Activated CD4-positive, alpha-beta memory T cell treated with anti-CD3 and anti-CD28 coated beads for 36 hours (primary cell): ENCODE data around the gene CDKAL1. TPM values are rescaled to one million over a fixed set of nuclear protein-coding genes. Genes with fewer than 3 reads are reported as not detected.

Experiments
- CTCF ChIA-PET: fragments of 350-600 bp; sonication (Branson Sonifier 250); formaldehyde crosslinking; loops from one replicate; lab custom pipeline; 2021; ENCODE audit warnings: antibody characterized with exemption, inconsistent platforms; lab: Charles Lee
- POLR2A ChIA-PET: fragments of 350-600 bp; sonication (Branson Sonifier 250); formaldehyde crosslinking; loops from one replicate; lab custom pipeline; 2021; ENCODE audit warnings: antibody characterized with exemption; lab: Charles Lee
- DNase-seq: peaks from one replicate; pipeline ENCODE4 v3.0.0-alpha.2; 2020
- H3K27ac Mint-ChIP-seq: one replicate; pipeline ENCODE4 v1.8.0; 2021; ENCODE audit warnings: mixed read lengths
- H3K27me3 Mint-ChIP-seq: one replicate; pipeline ENCODE4 v1.8.0; 2021; ENCODE audit warnings: mixed read lengths
- H3K36me3 Mint-ChIP-seq: one replicate; pipeline ENCODE4 v1.8.0; 2021; ENCODE audit warnings: mixed read lengths
- H3K4me1 Mint-ChIP-seq: one replicate; pipeline ENCODE4 v1.8.0; 2021; ENCODE audit warnings: low read depth, mixed read lengths
- H3K4me3 Mint-ChIP-seq: one replicate; pipeline ENCODE4 v1.8.0; 2021; ENCODE audit warnings: mild to moderate bottlenecking, mixed read lengths
- H3K9me3 Mint-ChIP-seq: one replicate; pipeline ENCODE4 v1.8.0; 2021; ENCODE audit warnings: mixed read lengths
- intact Hi-C: fragments of 100-400 bp; cut with micrococcal nuclease; formaldehyde crosslinking; loops from one replicate; pipeline ENCODE4 v1.15.1; 2023
- total RNA-seq, 2 experiments: library from RNA; stranded (reverse); gene quantifications; one replicate each; pipeline ENCODE4 v1.2.3, GENCODE V29; 2021

Gene CDKAL1
- total RNA-seq, 2 experiments from 2014 or later = 23.1 to 23.2 TPM

GRCh38 chr6:20870493-20870892, 336.2 kb downstream of the CDKAL1 start:
- no peaks in the 10 kb centered on the region for H3K27me3 Mint-ChIP-seq
- intact Hi-C loops = loop anchor here (10.0 kb wide), 1 partner anchor 286 kb away; no protein-coding TSS in a partner anchor
- H3K9me3 Mint-ChIP-seq = no peaks in the 10 kb centered on the region
- no peak overlapping the region for H3K4me3 Mint-ChIP-seq
- no peaks in the 10 kb centered on the region for H3K4me1 Mint-ChIP-seq
- no peak overlapping the region for H3K27ac Mint-ChIP-seq
- ChIA-PET POLR2A (no interaction called here), CTCF (no interaction called here)
- DNase-seq = no peak
- peaks cover 4% of the 10 kb centered on the region for H3K36me3 Mint-ChIP-seq

DNA sequence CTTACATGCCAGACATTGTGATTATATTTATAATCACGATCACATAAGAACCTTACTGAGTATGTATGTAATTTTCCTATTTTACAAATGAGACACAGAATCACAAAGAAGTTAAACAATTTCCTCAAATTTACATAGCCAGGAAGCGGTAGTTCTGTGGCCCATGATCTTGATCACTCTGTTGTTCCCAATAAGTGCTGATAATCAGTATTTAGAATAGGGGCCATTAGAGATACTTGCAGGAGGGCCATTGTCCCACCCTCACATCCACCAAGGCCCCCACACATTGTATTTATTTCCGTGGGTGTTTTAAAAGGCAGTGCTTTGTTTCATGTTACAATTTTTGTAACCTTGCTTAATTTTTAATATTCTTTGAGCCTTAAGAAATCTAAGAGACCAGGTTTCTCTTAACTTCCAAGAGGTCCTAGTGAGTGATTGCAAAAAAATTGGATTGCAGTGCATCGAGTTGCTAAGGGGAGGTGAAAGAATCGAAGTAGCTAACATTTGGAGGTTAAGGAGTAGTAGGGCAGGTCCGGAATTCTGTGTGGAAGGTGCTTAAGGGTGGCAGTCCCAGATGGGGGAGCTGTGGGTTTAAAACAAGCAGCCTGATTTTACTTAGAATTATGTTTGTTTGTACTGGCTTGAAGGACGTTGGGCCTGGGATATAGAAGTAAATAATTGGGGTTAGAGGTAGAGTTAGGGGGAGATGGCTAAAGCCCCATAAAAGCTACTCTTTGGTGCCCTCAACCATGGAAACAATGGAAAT, 339.4 kb downstream of the CDKAL1 start:
- Mint-ChIP-seq H3K4me3 (no peak overlapping the region), H3K27ac (no peak overlapping the region), H3K27me3 (no peaks in the 10 kb centered on the region), H3K9me3 (no peaks in the 10 kb centered on the region), H3K36me3 (peaks cover 7% of the 10 kb centered on the region), H3K4me1 (peaks cover 18% of the 10 kb centered on the region)
- POLR2A ChIA-PET = no interaction called here
- intact Hi-C loops = loop anchor here (10.0 kb wide), 1 partner anchor 289 kb away; no protein-coding TSS in a partner anchor
- CTCF ChIA-PET = no interaction called here
- no peak for DNase-seq

DNA sequence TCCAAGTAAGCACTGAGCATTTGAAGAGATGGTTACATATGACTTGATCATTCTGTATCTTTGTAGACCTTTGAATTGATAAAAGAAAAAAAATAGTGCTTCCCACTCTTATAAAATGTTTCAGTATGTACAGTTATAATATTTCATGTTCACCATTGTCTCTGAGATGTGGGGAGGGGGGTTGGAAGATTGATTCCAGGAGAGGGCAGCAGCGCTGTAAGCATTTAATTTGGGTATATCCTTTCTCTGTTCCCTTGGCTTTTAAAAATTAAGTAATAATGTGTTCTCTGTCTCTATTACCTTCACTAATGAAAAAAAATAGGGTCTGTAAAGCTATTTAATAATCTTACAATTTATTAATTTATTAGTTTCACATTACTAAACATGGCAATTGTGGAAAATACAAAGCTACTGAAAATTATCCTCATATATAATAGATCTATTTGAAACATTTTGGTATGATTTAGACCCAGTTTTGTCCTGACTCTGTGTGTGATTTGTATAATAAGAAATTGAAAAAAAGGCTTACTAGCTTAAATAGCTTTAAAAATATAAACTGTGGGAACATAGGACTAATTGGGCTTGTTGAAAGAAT, 341.2 kb downstream of the CDKAL1 start:
- no peak overlapping the region for H3K27ac Mint-ChIP-seq
- no peaks in the 10 kb centered on the region for H3K27me3 Mint-ChIP-seq
- ChIA-PET POLR2A (no interaction called here), CTCF (interaction anchor here (0.5 to 1.5 kb wide), 4 partner anchors 257 to 713 kb away, joined by 3 to 8 read pairs (median 3); no protein-coding TSS in a partner anchor)
- H3K4me3 Mint-ChIP-seq = no peak overlapping the region
- intact Hi-C loops = loop anchor here (5.0 to 10.0 kb wide), 2 partner anchors 168 to 291 kb away; no protein-coding TSS in a partner anchor
- peak; percentile 11 for DNase-seq
- H3K9me3 Mint-ChIP-seq = peaks cover 3% of the 10 kb centered on the region
- peaks cover 14% of the 10 kb centered on the region for H3K36me3 Mint-ChIP-seq
- peaks cover 18% of the 10 kb centered on the region for H3K4me1 Mint-ChIP-seq

DNA sequence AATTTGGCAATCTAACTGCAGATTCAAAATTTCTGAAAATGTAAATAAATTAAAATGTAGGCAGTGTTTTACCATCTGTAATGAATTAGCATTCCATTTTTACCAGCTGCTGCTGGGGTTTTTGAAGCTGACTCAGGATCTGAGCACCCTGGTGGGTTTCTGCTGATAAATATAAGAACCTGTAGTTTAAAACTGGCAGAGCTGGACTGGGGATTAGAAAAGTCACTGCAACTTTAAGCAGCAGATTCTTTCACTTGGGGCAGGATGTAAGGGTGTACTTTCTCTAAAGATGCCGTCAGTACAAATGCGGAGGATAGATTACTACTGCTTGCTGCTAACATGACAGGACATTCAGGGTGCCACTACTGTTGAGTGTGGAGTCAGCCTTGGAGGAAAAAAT, 341.8 kb downstream of the CDKAL1 start:
- Mint-ChIP-seq H3K27ac (no peak overlapping the region), H3K27me3 (no peaks in the 10 kb centered on the region), H3K4me3 (no peak overlapping the region), H3K9me3 (peaks cover 3% of the 10 kb centered on the region), H3K36me3 (peaks cover 17% of the 10 kb centered on the region), H3K4me1 (peaks cover 18% of the 10 kb centered on the region)
- CTCF ChIA-PET = interaction anchor here (0.5 to 2.1 kb wide), 4 partner anchors 256 to 712 kb away, joined by 3 to 8 read pairs (median 4); no protein-coding TSS in a partner anchor
- intact Hi-C loops = loop anchor here (2.0 to 10.0 kb wide), 4 partner anchors 103 to 315 kb away; no protein-coding TSS in a partner anchor
- no peak for DNase-seq
- POLR2A ChIA-PET = no interaction called here

DNA sequence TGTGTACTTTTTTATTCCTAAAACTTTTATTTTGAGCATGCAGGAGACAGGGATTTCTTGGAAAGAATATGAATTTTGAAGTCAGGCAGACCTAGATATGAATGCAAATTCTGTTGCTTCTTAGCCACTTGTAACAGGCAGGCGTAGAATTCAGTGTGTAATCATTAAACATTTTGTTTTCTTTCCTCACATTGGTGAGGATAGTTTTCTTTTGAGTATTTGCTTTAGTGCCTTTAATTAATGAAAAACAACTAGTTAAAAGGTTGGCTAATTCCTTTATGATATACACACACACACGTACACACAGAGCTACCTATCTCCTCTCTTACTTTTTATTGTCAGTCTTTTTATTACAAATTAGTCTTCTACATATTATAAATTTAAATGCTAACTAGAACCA, 342.3 kb downstream of the CDKAL1 start:
- Mint-ChIP-seq H3K36me3 (peaks cover 16% of the 10 kb centered on the region), H3K27me3 (no peaks in the 10 kb centered on the region), H3K27ac (no peak overlapping the region), H3K4me3 (no peak overlapping the region), H3K9me3 (peaks cover 3% of the 10 kb centered on the region), H3K4me1 (peaks cover 18% of the 10 kb centered on the region)
- ChIA-PET POLR2A (no interaction called here), CTCF (interaction anchor here (0.6 to 2.1 kb wide), 4 partner anchors 44 to 730 kb away, joined by 3 to 8 read pairs (median 4); no protein-coding TSS in a partner anchor)
- no peak for DNase-seq
- intact Hi-C loops = loop anchor here (2.0 to 10.0 kb wide), 4 partner anchors 102 to 314 kb away; no protein-coding TSS in a partner anchor

- peak; percentile 65 for DNase-seq
- Mint-ChIP-seq H3K9me3 (peaks cover 9% of the 10 kb centered on the region), H3K27ac (peak overlapping the region; percentile 65), H3K36me3 (peaks cover 22% of the 10 kb centered on the region), H3K4me3 (no peak overlapping the region), H3K27me3 (no peaks in the 10 kb centered on the region), H3K4me1 (peaks cover 18% of the 10 kb centered on the region)
- intact Hi-C loops = loop anchor here (1.0 to 10.0 kb wide), 8 partner anchors 43 to 712 kb away; no protein-coding TSS in a partner anchor
- CTCF ChIA-PET = interaction anchor here (0.6 to 2.1 kb wide), 4 partner anchors 43 to 729 kb away, joined by 3 to 8 read pairs (median 4); no protein-coding TSS in a partner anchor
- POLR2A ChIA-PET = interaction anchor here (0.7 to 1.8 kb wide), 2 partner anchors 21 to 43 kb away, joined by 3 to 12 read pairs; no protein-coding TSS in a partner anchor
Observed at GRCh38 chr6:20877008-20877937, 343.0 kb downstream of the CDKAL1 start.

DNA sequence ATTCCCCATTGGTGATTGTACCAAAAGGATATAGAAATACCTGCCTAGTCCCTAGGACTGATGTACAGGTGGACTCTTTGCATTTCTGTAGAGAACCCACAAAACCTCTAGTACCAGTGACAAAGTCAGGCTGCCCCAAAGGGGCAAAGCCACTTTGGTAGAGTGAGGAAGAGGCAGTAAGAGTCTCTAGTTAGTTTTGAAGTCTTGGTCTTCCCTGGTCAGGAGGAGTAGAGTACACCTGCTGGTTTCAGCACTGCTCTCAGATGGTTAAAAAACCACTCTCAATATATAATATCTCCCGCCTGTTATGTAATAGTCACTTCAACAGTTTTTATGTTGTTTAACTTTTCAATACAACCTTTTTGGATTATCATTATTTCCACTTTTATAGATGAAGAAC, 344.9 kb downstream of the CDKAL1 start:
- Mint-ChIP-seq H3K36me3 (peaks cover 38% of the 10 kb centered on the region), H3K4me1 (peaks cover 18% of the 10 kb centered on the region), H3K9me3 (peaks cover 26% of the 10 kb centered on the region), H3K27ac (no peak overlapping the region), H3K4me3 (no peak overlapping the region), H3K27me3 (no peaks in the 10 kb centered on the region)
- ChIA-PET POLR2A (no interaction called here), CTCF (no interaction called here)
- intact Hi-C loops = loop anchor here (5.0 to 10.0 kb wide), 2 partner anchors 172 to 294 kb away; no protein-coding TSS in a partner anchor
- DNase-seq = no peak

GRCh38 chr6:20879526-20879925, 345.3 kb downstream of the CDKAL1 start:
- no peak overlapping the region for H3K27ac Mint-ChIP-seq
- DNase-seq = no peak
- peaks cover 42% of the 10 kb centered on the region for H3K36me3 Mint-ChIP-seq
- no peaks in the 10 kb centered on the region for H3K27me3 Mint-ChIP-seq
- intact Hi-C loops = loop anchor here (5.0 to 10.0 kb wide), 2 partner anchors 172 to 295 kb away; no protein-coding TSS in a partner anchor
- H3K4me1 Mint-ChIP-seq = peaks cover 18% of the 10 kb centered on the region
- CTCF ChIA-PET = no interaction called here
- H3K9me3 Mint-ChIP-seq = peaks cover 30% of the 10 kb centered on the region
- POLR2A ChIA-PET = no interaction called here
- no peak overlapping the region for H3K4me3 Mint-ChIP-seq

DNA sequence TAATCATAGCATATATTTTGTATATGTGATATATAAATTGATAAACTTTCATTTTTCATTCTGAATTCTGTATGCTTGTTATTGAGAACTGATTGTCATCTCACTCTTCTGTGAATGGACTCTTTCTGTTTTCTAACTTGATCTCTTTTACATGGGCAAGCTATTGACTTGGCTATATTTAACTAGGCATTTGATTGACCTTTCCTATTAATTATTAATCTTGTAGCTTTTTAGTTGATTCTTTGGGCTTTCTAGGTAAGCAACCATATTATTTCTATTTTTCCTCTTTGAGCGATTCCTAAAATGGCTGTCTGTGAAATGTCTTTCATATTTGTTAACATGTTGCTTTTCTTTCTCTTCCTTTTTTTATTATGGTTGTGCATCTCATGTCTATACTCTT, 347.1 kb downstream of the CDKAL1 start:
- H3K4me1 Mint-ChIP-seq = peaks cover 15% of the 10 kb centered on the region
- peaks cover 52% of the 10 kb centered on the region for H3K36me3 Mint-ChIP-seq
- DNase-seq = no peak
- no peaks in the 10 kb centered on the region for H3K27me3 Mint-ChIP-seq
- peaks cover 46% of the 10 kb centered on the region for H3K9me3 Mint-ChIP-seq
- POLR2A ChIA-PET = no interaction called here
- intact Hi-C loops = no loop called here
- no peak overlapping the region for H3K4me3 Mint-ChIP-seq
- H3K27ac Mint-ChIP-seq = no peak overlapping the region
- CTCF ChIA-PET = no interaction called here

GRCh38 chr6:20882014-20882413, 347.8 kb downstream of the CDKAL1 start:
- ChIA-PET CTCF (no interaction called here), POLR2A (no interaction called here)
- no peak for DNase-seq
- H3K27me3 Mint-ChIP-seq = no peaks in the 10 kb centered on the region
- peaks cover 50% of the 10 kb centered on the region for H3K9me3 Mint-ChIP-seq
- intact Hi-C loops = no loop called here
- H3K4me3 Mint-ChIP-seq = no peak overlapping the region
- H3K4me1 Mint-ChIP-seq = peaks cover 13% of the 10 kb centered on the region
- H3K27ac Mint-ChIP-seq = no peak overlapping the region
- peaks cover 55% of the 10 kb centered on the region for H3K36me3 Mint-ChIP-seq

- H3K4me3 Mint-ChIP-seq = no peak overlapping the region
- intact Hi-C loops = no loop called here
- H3K36me3 Mint-ChIP-seq = peaks cover 54% of the 10 kb centered on the region
- H3K9me3 Mint-ChIP-seq = peaks cover 56% of the 10 kb centered on the region
- CTCF ChIA-PET = interaction anchor here (0.6 kb wide), 1 partner anchor 711 kb away, joined by 3 read pairs; no protein-coding TSS in a partner anchor
- POLR2A ChIA-PET = no interaction called here
- H3K27ac Mint-ChIP-seq = no peak overlapping the region
- no peaks in the 10 kb centered on the region for H3K27me3 Mint-ChIP-seq
- H3K4me1 Mint-ChIP-seq = no peaks in the 10 kb centered on the region
- no peak for DNase-seq
Observed at GRCh38 chr6:20885076-20885475, 350.8 kb downstream of the CDKAL1 start.
